IPS-11a (cell line): Measurements from ENCODE around the gene UPF3A.
A peak's percentile ranks its signal among the peaks of the same experiment; 100 is the strongest.
"Not testable (repeated sequence)": the region's sequence is repeated elsewhere in the genome, so short reads cannot be mapped to it uniquely, and the experiment has no call there.

ENCODE experiments used
- H3K4me3 ChIP-seq: one replicate; pipeline ENCODE4 v1.5.1; 2013; ENCODE audit warnings: low read depth, low read length, control low read depth

UPF3A gene

DNA sequence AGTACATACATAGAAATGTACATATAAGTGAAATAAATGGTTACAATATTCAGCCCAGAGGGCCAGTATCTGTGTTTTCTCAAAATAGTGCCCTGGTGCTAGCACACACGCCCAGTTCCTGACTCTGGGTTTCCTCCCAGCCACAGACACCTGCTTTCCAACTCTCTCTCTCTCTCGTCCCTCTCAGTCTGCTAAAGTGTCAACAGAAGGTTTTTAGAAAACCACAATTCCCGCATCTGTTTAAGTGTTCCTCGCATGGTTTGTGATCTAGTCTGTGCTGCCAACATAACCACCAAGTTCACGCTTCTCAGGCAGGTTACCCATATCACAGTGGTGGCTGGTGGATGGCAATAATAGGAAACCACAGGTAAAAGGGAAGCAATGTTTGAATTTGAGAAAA lies 17.8 kb upstream of the UPF3A start:
- H3K4me3 ChIP-seq: no peak overlapping the region

DNA sequence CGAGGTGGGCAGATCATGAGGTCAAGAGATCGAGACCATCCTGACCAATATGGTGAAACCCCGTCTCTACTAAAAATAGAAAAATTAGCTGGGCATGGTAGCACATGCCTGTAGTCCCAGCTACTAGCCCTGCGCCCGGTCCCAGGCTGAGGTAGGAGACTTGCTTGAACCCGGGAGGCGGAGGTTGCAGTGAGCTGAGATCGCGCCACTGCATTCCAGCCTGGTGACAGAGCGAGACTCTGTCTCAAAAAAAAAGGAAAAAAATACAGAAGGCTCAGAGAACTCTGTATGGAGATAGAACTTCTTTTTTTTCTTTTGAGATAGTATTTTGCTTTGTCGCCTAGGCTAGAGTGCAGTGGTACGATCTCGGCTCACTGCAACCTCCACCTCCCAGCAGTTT lies 17.1 kb upstream of the UPF3A start:
- H3K4me3 ChIP-seq: not testable (repeated sequence)

DNA sequence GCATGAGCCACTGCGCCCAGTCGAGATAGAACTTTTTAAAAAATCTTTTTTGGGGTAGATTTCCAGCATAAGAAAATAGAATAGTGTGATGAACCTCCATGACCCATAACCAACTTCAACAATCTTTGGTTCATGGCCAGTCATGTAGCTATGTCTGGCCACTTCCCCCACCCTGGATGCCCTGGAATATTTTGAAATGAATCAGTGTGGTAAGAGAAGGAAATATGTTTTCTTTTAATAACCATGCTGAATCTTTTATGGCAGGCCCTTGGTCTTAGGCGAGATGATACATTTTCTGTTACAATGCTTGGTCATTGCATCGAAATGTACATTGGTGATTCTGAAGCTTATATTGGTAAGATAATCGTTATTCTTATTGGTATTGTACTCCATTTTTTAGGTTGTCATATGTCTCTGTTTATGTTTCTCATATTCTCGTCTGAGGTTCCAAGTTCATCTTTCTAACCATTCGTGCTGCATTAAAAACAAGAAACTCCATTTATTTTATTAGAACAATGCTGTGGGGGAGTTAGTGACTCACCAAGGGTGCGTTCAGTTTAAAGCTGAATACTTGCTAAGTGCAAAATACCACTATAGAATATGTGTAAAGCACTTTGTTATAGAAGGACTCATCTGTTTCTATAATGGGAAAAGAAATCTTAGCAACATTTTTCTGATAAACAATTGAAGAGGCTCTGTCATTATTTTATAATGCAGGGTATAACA lies 16.4 kb upstream of the UPF3A start:
- no peak overlapping the region for H3K4me3 ChIP-seq

DNA sequence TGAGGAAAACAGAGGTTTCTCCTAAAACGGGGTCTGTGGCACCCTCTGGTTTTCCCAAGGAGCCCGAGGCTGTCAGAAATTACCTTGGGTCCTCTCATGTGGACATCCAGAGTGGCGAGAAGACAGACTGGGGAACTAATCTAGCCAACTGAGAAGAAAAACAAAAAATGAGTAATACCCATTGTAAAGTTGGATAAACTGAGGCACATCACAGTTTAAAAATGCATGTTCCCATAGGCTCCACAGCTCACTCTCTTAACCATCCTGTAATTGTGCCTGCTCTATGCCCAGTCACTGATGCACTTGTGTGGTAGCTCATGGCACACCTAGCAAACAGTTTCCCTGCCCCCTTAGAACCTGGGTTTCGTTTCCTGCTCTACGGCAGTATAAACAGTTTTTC lies 15.2 kb upstream of the UPF3A start:
- H3K4me3 ChIP-seq: no peak overlapping the region

DNA sequence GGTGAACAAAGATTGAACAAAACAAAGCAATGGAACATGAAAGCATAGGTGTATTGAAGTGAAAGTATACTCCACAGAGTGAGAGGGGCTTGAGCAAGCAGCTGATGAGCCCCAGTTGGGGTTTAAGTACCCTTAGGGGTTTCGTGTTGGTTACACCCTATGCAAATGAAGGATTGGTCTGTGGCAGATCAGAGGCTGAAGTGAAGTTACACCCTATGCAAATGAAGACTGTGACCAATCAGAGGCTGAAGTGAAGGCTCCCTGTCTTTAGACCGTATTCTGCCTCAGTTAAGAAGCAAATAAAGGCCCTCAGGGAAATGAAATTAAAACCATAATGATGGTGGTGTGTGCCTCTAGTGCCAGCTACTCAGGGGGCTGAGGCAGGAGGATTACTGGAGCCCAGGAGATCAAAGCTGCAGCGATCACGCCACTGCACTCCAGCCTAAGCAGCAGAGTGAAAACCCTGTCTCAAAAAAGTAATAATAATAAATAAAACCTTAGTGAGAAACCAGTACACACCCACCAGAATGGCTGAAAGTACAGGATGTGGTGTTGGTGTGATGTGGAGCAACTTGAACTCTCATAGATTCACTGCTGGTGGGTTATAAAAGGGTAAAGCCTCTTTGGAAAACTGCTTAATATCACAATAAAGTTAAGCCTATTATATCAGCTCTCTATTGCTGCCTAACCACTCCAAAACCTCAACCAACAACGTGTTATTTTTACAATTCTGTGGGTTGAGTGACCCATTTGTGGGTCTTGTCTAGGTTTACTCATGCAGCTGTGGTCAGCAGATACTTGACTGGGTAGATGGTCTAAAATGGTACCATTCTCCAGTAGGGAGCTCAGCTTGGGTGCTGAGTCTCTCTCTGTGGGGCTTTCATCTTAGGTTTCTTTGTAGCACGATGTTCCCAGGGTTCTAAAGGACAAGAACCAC lies 12.8 kb upstream of the UPF3A start:
- H3K4me3 ChIP-seq: no peak overlapping the region

DNA sequence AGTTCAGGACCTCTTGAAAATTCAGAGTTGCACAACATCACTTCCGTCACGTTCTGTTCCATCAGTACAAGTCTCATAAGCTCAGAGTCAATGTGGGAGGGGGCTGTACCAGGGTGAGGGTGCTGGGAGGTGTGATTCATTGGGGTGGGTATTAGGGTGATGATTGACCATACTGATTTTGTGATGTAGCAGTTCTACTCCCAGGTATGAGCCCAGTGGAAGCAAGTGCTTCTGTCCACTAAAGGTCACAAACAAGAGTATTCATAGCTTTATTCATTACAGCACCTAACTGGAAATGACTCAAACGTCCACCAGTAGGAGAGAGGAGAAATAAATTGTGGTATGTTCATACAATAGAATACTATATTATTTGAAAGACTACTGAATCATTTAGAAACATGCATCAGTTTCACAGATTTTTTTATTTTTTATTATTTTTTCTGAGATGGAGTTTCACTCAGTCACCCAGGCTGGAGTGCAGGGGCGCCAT lies 12.1 kb upstream of the UPF3A start:
- no peak overlapping the region for H3K4me3 ChIP-seq

DNA sequence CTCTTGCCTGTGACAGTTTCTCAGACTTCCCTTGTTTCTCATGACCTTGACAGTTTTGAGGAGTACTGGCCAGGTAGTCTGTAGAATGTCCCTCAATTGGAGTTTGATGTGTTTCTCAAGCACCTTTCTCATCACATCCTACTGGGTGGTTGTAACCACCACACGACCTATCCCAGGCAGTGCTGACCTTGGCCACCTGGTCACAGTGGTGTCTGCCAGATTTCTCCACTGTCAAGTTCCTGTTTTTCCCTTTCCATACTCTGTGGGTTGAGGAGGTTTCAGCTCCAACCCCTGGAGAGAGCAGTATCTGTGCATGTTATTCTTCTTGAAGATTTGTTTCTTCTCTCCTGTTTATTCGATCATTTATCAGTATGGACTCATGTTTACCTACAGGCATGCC lies 8.4 kb upstream of the UPF3A start:
- no peak overlapping the region for H3K4me3 ChIP-seq

DNA sequence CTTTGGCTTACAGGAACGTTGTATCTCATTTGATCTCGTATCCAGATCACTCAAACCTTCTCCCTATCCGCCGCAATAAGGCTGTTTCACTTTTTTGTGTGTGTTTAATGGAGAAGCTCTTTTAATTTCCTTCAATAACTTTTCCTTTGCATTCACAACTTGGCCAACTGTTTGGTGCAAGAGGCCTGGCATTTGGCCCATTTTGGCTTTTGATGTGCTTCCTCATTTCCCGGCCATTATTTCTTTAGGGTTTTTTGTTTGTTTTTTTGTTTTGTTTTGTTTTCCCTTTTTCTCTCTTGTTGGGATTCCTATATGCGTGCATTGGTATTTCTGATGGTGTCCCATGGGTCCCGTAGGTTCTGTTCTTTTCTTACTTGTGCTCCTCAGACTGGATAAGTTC lies 6.1 kb upstream of the UPF3A start:
- H3K4me3 ChIP-seq: no peak overlapping the region

DNA sequence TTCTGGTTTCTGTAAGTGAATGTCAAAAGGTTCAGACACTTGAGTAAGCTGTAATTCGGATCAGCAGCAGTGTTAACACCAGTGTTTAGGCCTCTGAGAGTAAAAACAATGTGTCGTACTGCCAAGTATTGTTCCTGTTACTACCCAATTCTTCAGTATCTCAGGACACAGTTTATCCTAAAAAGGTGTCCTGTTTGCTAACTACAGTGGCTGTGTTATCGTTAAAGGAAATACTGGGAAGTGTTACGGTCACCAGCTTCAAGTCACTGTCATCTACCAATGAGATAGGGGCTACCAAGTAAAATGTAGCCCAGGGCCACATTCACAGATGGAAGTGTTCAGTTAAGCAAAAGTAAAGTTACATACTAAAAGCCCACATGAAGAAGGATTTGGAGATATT lies 2.3 kb upstream of the UPF3A start:
- H3K4me3 ChIP-seq: no peak overlapping the region

DNA sequence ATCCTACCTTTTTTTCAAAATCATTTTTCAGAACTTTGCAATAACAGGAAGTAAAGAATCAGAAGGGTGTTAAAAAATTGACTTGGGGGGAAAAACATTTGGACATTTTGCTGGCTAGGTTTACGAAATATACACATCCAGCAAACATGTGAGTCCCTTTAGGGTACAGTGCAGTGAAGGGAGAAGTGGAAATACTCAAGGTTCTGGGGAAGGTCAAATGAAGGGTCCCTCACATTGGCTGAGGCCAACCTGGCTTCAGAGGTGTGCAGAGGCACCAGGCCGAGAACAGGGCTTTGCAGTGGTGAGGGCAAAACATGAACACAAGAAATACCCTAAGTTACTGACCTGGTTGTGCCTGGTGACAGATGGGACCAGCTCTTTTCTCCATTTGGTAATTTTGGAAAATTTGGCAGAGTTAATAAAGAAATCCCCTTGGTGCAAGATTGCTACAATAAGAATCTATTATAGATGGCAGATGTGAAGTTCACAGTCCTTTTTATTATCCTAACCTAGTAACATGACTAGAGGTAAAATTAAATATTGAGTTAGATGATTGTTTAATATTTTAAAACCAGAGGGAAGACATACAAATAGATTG lies 1.5 kb upstream of the UPF3A start:
- no peak overlapping the region for H3K4me3 ChIP-seq

DNA sequence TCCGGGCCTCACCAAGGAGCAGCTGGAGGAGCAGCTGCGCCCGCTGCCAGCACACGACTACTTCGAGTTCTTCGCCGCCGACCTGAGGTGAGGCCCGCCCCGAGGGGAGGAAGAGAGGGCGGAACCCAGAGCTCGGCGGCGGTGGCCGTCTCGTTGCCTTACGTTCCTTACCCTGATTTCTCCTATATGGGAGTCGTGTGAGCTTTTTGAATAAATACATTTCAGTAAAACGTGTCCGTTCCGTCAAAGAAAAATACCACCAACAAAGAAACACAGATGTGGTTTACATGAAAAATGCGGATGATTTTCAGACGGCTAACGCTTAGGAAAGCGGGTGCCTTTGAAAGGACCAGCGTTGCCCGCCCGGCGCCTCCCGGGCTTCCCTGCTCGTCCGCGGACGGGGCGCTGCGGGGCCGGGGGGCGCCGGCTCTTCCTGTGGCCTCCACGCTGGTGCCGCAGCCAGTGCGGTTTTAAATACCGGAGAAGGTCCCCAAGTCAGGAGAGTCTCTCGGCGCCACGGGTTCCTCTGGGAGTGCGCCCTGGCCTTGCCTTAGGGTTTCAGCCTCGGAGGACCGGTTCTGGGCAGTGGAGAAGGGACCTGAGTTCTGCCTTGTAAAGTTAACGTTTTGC lies 755 bp downstream of the UPF3A start:
- H3K4me3 ChIP-seq: peak overlapping the region; percentile 69

DNA sequence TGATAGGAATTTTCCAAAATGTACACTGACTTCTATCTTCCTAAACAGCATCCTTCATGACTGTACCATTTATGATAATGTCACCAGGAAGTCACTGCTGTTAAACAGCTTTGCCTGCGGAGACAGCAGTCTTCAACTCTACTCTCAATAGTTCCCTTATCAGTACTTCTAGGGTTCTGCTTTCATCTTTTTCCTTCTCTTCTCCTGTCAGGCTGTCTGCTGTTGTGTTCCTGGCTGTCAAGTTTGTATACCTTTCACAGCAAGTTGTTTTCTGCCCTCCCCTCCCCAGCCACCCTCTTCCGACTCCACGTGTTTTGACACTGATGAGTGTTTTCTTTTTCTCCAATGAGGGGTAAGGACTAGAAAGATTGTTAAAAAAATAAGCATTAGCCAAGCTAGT lies 2.2 kb downstream of the UPF3A start:
- H3K4me3 ChIP-seq: no peak overlapping the region

DNA sequence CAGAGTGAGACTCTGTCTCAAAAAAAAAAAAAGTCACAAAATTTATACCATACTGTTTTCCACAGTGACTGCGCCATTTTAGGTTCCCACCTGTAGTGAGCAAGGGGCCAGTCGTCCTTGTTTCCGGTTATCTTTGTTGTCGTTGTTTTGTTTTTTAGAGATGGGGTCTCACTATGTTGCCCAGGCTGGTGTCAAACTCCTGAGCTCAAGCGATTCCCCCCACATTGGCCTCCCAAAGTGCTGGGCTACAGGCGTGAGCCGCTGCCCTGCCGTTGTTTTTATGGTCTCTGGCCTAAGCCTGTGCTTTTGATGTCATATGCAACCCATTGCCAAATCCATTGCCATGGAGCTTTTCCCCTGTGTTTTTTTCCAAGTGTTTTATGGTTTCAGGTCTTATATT lies 3.3 kb downstream of the UPF3A start:
- no peak overlapping the region for H3K4me3 ChIP-seq

DNA sequence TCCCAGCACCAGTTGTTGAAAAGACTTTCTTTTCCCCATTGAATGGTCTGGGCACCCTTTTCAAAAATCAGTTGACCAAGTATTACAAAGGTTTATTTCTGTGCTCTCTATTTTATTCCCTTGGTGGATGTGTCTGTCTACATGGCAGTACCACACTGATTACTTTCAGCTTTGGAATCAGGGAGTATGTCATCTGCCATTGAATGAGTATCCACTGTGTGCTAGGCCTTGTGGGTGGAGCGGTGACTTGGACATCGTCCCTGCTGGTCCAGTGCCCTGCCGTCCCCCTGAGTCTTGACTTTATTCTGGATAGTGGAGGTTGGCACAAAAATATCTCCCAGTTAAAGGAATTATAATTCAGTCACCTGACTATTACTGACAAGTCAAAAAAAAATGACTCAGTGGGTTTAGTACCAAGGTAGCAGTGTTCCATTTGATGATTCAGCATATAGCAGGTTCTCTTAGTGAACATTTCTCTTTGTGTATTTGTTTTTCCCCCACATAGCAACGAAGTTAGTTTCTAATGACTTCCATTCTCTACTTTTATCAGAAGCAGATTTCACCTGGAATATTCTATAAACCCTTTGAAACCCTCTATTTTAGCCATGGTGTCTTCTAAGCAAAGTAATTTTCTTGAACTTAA lies 3.9 kb downstream of the UPF3A start:
- H3K4me3 ChIP-seq: no peak overlapping the region

DNA sequence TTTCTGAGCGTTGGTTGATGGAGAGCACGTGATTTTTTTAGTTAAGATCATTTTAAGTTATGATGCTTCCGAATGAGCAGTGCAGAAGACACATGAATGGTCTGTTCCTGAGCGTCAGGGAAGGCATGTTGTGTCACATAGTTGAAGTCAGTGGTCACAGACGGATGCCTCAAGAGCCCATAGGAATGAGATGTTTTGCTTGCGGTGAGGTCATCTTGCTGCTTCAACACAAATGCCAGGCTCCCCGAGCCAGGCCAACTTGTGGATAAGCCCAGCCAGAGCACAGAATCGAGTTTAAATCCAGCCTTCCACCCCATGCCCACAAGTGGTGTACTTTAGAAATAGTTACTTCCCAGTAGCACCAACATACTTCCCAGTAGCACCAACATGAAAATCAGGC lies 5.4 kb downstream of the UPF3A start:
- H3K4me3 ChIP-seq: no peak overlapping the region

DNA sequence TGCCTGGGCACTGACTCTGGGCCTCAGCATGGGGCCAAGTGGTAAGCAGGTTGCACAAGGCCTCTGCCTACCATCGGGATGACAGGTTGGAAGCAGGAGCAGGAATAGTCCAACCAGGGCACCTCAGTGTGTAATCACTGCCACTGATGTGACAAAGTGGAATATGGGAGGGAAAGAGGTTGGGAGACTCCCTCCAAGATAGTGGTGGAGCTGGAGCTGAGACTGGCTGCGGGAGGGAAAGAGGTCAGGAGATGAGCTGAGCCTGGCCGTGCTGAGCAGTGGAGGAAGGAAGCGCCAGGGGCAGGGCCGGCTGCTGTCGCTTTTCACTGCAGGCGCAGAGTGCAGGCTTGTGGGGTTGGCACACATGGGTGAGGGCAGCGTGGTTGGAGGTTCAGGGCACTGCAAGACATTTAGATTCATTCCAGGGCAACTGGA lies 6.8 kb downstream of the UPF3A start:
- H3K4me3 ChIP-seq: no peak overlapping the region

DNA sequence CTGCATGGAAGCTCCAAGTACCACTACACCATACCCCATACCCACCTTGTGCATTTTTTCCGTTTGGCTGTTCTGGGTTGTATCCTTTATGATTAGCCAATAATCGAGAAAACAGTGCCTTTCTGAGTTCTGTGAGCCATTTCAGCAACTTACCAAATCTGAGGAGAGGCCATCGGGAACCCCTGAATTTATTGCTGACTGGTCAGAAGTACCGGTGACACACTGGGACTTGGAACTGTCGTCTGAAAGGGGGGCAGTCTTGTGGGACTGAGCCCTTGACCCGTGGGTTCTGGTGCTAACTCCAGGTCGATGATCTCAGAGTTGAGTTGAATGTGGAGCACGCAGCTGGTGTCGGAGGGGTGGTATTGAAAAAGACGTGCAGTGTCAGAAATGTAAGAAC lies 15.0 kb downstream of the UPF3A start:
- H3K4me3 ChIP-seq: no peak overlapping the region

DNA sequence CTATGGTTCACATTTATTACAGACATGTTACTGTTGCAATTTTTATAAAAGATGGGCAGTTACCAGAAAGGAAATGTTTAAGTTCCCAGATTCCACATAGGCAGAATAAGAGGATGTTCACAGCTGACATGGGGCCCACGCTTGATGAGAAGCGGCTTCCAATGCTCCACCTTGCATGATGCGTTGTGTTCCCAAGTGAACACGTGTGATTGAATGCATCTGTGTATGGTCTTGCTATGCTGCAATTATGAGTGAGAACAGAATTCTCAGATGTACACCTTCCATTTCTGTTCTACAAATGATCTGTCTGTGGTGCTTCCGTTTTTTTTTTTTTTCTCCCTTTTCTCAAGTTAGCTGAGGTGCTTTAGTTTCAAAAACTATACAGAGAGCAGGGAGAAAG lies 15.5 kb downstream of the UPF3A start:
- no peak overlapping the region for H3K4me3 ChIP-seq

DNA sequence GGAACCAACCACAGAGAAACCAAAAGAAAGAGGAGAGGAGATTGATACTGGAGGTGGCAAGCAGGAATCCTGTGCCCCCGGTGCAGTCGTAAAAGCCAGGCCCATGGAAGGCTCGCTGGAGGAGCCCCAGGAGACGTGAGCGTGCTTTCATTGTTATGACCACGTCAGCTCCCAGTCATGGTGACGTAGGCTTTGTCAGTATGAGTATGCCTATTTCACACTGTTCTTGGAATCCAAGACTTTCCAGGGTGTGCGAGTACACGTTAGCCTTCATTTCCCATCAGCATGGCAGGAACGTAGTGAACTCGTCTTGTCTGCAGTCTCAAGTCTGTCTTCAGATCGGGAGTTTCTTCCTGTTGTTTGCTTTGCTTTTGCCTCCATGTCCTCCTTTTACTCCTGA lies 17.5 kb downstream of the UPF3A start:
- no peak overlapping the region for H3K4me3 ChIP-seq

DNA sequence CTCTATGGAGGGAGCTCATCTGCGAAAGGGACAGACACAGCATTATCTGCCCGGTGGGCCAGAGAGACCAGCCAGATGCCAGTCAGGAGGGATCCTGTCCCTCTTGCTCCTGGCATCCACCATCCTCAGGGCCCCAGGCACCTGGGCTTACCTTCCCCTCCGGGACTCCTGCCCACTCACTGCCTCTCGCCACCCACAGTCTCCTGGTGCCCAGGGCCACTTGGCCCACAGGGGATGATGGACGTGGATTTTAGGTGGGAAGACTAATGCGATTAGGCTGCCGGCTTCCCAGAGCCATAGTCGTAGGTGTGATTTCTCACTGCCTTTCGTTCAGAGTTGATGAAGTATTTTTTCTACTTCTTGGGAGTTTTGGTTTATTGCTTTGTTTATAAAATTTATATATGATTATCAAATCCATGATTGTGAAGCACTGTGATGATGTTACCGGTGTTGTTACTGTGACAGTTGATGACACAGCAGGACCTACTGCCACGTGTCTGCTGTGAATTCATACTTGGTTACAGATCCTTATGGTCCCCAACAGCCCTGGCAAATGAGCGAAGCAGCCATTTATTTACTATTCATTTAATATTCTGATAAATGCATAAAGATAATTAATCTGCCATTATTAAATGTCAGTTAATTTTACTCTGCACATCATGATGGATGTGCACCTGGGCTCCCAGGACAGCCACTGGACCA lies 18.4 kb downstream of the UPF3A start:
- H3K4me3 ChIP-seq: no peak overlapping the region
